Neuronal stem cell (in vitro differentiated cells): ENCODE measurements around the gene HBA1.

ENCODE experiments used
- DNase-seq: peaks from one replicate; pipeline ENCODE4 v3.0.0-alpha.2; 2013; ENCODE audit warnings: low spot score
- H2AFZ ChIP-seq: one replicate; pipeline ENCODE4 v1.6.1; 2013; ENCODE audit warnings: mild to moderate bottlenecking, low read length, inconsistent platforms
- H2AK5ac ChIP-seq: 2 replicates; pipeline ENCODE4 v1.6.1; 2013; ENCODE audit warnings: low read depth, mild to moderate bottlenecking, inconsistent platforms, low read length, moderate library complexity, mixed read lengths
- H2BK120ac ChIP-seq: 2 replicates; pipeline ENCODE4 v1.6.1; 2013; ENCODE audit warnings: low read depth, mild to moderate bottlenecking, inconsistent platforms, low read length, moderate library complexity, mixed read lengths
- H2BK12ac ChIP-seq: one replicate; pipeline ENCODE4 v1.6.1; 2013; ENCODE audit warnings: low read length, inconsistent platforms
- H2BK15ac ChIP-seq: 2 replicates; pipeline ENCODE4 v1.6.1; 2013; ENCODE audit warnings: mild to moderate bottlenecking, low read length, inconsistent platforms, mixed read lengths
- H2BK5ac ChIP-seq: one replicate; pipeline ENCODE4 v1.6.1; 2013; ENCODE audit warnings: inconsistent platforms, mild to moderate bottlenecking, low read length, moderate library complexity
- H3K14ac ChIP-seq: one replicate; pipeline ENCODE4 v1.6.1; 2013; ENCODE audit warnings: low read length, inconsistent platforms
- H3K18ac ChIP-seq: 2 replicates; pipeline ENCODE4 v1.6.1; 2013; ENCODE audit warnings: low read length, inconsistent platforms
- H3K23ac ChIP-seq: 2 replicates; pipeline ENCODE4 v1.6.1; 2013; ENCODE audit warnings: low read depth, mild to moderate bottlenecking, mixed read lengths, low read length, inconsistent platforms; ENCODE audit not compliant: poor library complexity
- H3K27ac ChIP-seq: replicated peaks from 3 replicates; pipeline ENCODE4 v1.5.1; 2013; ENCODE audit warnings: low read length, inconsistent platforms
- H3K27me3 ChIP-seq, 3 experiments: 2 replicates each; pipeline ENCODE4 v1.6.1; 2013; ENCODE audit warnings: low read length in 3 of 3, mild to moderate bottlenecking in 2 of 3, inconsistent platforms in 1 of 3, low read depth in 1 of 3, mixed read lengths in 1 of 3, moderate library complexity in 1 of 3; ENCODE audit not compliant: control insufficient read depth in 3 of 3, insufficient read depth in 3 of 3
- H3K36me3 ChIP-seq, 2 donors: replicated peaks in 1 of 2; 2 replicates each; pipeline ENCODE4 v1.6.1; 2013; ENCODE audit warnings: low read length in 2 of 2; ENCODE audit not compliant: control insufficient read depth in 2 of 2, insufficient read depth in 2 of 2
- H3K4ac ChIP-seq: 2 replicates; pipeline ENCODE4 v1.6.1; 2013; ENCODE audit warnings: inconsistent platforms, mild to moderate bottlenecking, low read length, moderate library complexity
- H3K4me1 ChIP-seq, 2 donors: 1 replicate in 1 of 2; 2 replicates in 1 of 2; pipeline ENCODE4 v1.6.1; 2013; ENCODE audit warnings: low read length in 2 of 2, low read depth in 1 of 2; ENCODE audit not compliant: control insufficient read depth in 2 of 2, insufficient read depth in 1 of 2
- H3K4me2 ChIP-seq: one replicate; pipeline ENCODE4 v1.6.1; 2013; ENCODE audit warnings: mild to moderate bottlenecking, low read length, inconsistent platforms; ENCODE audit not compliant: insufficient read depth, poor library complexity, severe bottlenecking
- H3K4me3 ChIP-seq, 2 donors: 2 replicates each; pipeline ENCODE4 v1.5.1; 2013; ENCODE audit warnings: low read length in 2 of 2, mild to moderate bottlenecking in 2 of 2, inconsistent platforms in 1 of 2, moderate library complexity in 1 of 2
- H3K79me1 ChIP-seq: one replicate; pipeline ENCODE4 v1.6.1; 2013; ENCODE audit warnings: low read depth, mild to moderate bottlenecking, inconsistent platforms, low read length, moderate library complexity
- H3K9ac ChIP-seq: one replicate; pipeline ENCODE4 v1.6.1; 2013; ENCODE audit warnings: mild to moderate bottlenecking, low read depth, low read length, inconsistent platforms; ENCODE audit not compliant: poor library complexity
- H3K9me3 ChIP-seq, 2 donors: replicated peaks in 1 of 2; 2 replicates each; pipeline versions ENCODE3 to v1.6.1; 2013; ENCODE audit warnings: low read length in 2 of 2, mild to moderate bottlenecking in 2 of 2, inconsistent platforms in 1 of 2, low read depth in 1 of 2, mixed read lengths in 1 of 2, moderate library complexity in 1 of 2; ENCODE audit not compliant: control insufficient read depth in 2 of 2, insufficient read depth in 1 of 2
- H4K8ac ChIP-seq: one replicate; pipeline ENCODE4 v1.6.1; 2013; ENCODE audit warnings: low read depth, mild to moderate bottlenecking, inconsistent platforms, low read length, moderate library complexity
- H4K91ac ChIP-seq: one replicate; pipeline ENCODE4 v1.6.1; 2013; ENCODE audit warnings: low read length, low read depth, mild to moderate bottlenecking, inconsistent platforms; ENCODE audit not compliant: poor library complexity
- WGBS, 2 donors: extraction: QIAGEN DNeasy Blood & Tissue Kit; methylation state at CpG; one replicate each; pipeline ENCODE4 v1.1.7; 2013; ENCODE audit warnings: missing lambda C conversion rate in 2 of 2, mixed read lengths in 1 of 2; ENCODE audit not compliant: insufficient read length in 2 of 2, insufficient replicate concordance in 1 of 2; ENCODE audit errors: extremely low coverage in 2 of 2; 5-methylcytosine and 5-hydroxymethylcytosine counted together

HBA1 gene

GRCh38 chr16:185691-186090, 9.2 kb downstream of the HBA1 start:
- H3K4me3 ChIP-seq, result no peak overlapping the region
- H4K8ac ChIP-seq, result no peak overlapping the region
- peaks cover 45 to 56% of the 10 kb centered on the region in 2 donors for H3K36me3 ChIP-seq
- no peak overlapping the region for H2BK15ac ChIP-seq
- H2BK5ac ChIP-seq, result no peak overlapping the region
- WGBS, 2 donors, result no CpG with 5 or more reads among the region's 11 CpGs
- no peak overlapping the region for H3K27ac ChIP-seq
- no peak for DNase-seq
- H3K18ac ChIP-seq, result no peak overlapping the region
- H4K91ac ChIP-seq, result no peak overlapping the region
- H3K27me3 ChIP-seq, result peaks cover 0 to 2% (median 0%) of the 10 kb centered on the region in 3 experiments
- H3K14ac ChIP-seq, result no peak overlapping the region
- H3K4me2 ChIP-seq, result no peak overlapping the region
- H2BK120ac ChIP-seq, result no peak overlapping the region
- no peak overlapping the region for H2AK5ac ChIP-seq
- H3K4me1 ChIP-seq, result peaks cover 0 to 9% of the 10 kb centered on the region in 2 donors
- H3K23ac ChIP-seq, result no peak overlapping the region
- H3K9me3 ChIP-seq, result peaks cover 0 to 5% of the 10 kb centered on the region in 2 donors
- no peak overlapping the region for H3K9ac ChIP-seq
- H3K79me1 ChIP-seq, result peaks cover 5% of the 10 kb centered on the region
- H2BK12ac ChIP-seq, result no peak overlapping the region
- H2AFZ ChIP-seq, result no peak overlapping the region
- H3K4ac ChIP-seq, result no peak overlapping the region

GRCh38 chr16:187330-187729, 10.8 kb downstream of the HBA1 start:
- no peak overlapping the region for H4K8ac ChIP-seq
- H2BK120ac ChIP-seq, result no peak overlapping the region
- H3K9ac ChIP-seq, result no peak overlapping the region
- H2AK5ac ChIP-seq, result no peak overlapping the region
- peak overlapping the region; percentile 53 for H4K91ac ChIP-seq
- peaks cover 0 to 2% (median 0%) of the 10 kb centered on the region in 3 experiments for H3K27me3 ChIP-seq
- peaks cover 0 to 2% of the 10 kb centered on the region in 2 donors for H3K4me1 ChIP-seq
- H3K9me3 ChIP-seq, result peaks cover 0 to 4% of the 10 kb centered on the region in 2 donors
- H2BK15ac ChIP-seq, result no peak overlapping the region
- no peak overlapping the region for H2BK12ac ChIP-seq
- no peak overlapping the region for H3K18ac ChIP-seq
- H3K27ac ChIP-seq, result no peak overlapping the region
- peaks cover 5% of the 10 kb centered on the region for H3K79me1 ChIP-seq
- no CpG with 5 or more reads among the region's 8 CpGs for WGBS, 2 donors
- H3K4me3 ChIP-seq, result no peak overlapping the region
- H3K36me3 ChIP-seq, result peaks cover 57 to 72% of the 10 kb centered on the region in 2 donors
- H3K14ac ChIP-seq, result peak overlapping the region; percentile 82
- H3K23ac ChIP-seq, result no peak overlapping the region
- no peak overlapping the region for H2AFZ ChIP-seq
- H2BK5ac ChIP-seq, result no peak overlapping the region
- H3K4ac ChIP-seq, result no peak overlapping the region
- DNase-seq, result no peak
- no peak overlapping the region for H3K4me2 ChIP-seq

DNA sequence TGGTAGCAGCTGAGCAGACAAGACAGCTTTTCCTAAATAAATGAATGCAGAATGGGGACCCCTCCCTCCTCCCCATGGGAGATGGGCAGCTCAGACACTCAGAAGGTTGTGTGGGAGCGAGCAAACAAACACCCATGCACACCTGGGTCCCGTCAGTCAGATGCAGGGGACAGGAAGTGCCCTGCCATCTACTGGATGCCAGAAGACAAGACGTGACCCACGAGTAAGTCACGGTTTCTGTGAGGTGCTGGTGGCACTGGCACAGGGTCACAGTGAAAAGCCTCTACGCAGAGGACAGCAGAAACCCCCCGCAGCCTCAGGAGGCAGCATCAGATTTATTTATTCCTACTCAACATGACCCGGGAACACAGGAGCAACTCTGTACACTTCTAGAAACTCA, 12.2 kb downstream of the HBA1 start:
- Histone ChIP-seq H3K9me3 (peaks cover 0 to 4% of the 10 kb centered on the region in 2 donors), H3K23ac (no peak overlapping the region), H3K18ac (no peak overlapping the region), H2BK5ac (no peak overlapping the region), H2BK15ac (no peak overlapping the region), H2AK5ac (no peak overlapping the region), H3K27ac (no peak overlapping the region), H3K4me1 (peaks cover 0 to 2% of the 10 kb centered on the region in 2 donors), H2BK12ac (no peak overlapping the region), H3K4me3 (no peak overlapping the region), H4K91ac (no peak overlapping the region), H3K9ac (no peak overlapping the region), H3K14ac (no peak overlapping the region), H3K27me3 (peaks cover 0 to 2% (median 0%) of the 10 kb centered on the region in 3 experiments), H2AFZ (no peak overlapping the region), H3K4ac (no peak overlapping the region), H3K79me1 (peaks cover 5% of the 10 kb centered on the region), H2BK120ac (no peak overlapping the region), H3K4me2 (no peak overlapping the region), H4K8ac (no peak overlapping the region), H3K36me3 (peaks cover 60 to 86% of the 10 kb centered on the region in 2 donors)
- no CpG with 5 or more reads among the region's 8 CpGs for WGBS, 2 donors
- no peak for DNase-seq

- no CpG with 5 or more reads among the region's 34 CpGs for WGBS, 2 donors
- Histone ChIP-seq H3K9ac (no peak overlapping the region), H3K4me1 (no peaks in the 10 kb centered on the region), H3K23ac (peak overlapping the region; percentile 31), H4K91ac (no peak overlapping the region), H2BK15ac (no peak overlapping the region), H3K27ac (no peak overlapping the region), H3K36me3 (peaks cover 60 to 88% of the 10 kb centered on the region in 2 donors), H3K4ac (no peak overlapping the region), H3K4me3 (no peak overlapping the region), H3K79me1 (peaks cover 5% of the 10 kb centered on the region), H3K27me3 (peaks cover 0 to 2% (median 0%) of the 10 kb centered on the region in 3 experiments), H2AK5ac (no peak overlapping the region), H3K14ac (no peak overlapping the region), H2BK120ac (no peak overlapping the region), H4K8ac (no peak overlapping the region), H2BK12ac (no peak overlapping the region), H2AFZ (no peak overlapping the region), H3K4me2 (no peak overlapping the region), H3K9me3 (peaks cover 0 to 4% of the 10 kb centered on the region in 2 donors), H2BK5ac (no peak overlapping the region), H3K18ac (no peak overlapping the region)
- no peak for DNase-seq
Observed at GRCh38 chr16:189604-190186, 13.2 kb downstream of the HBA1 start.
